Peyer's patch (tissue), 4 donors: ENCODE measurements around the gene DNAI1.

Experiments used
- CTCF ChIP-seq, 6 experiments: fragments of 450-650 bp in 4 of 6; fragments of 200-600 bp in 2 of 6; sonication (generic) in 1 of 6; IDR thresholded peaks; one replicate each; pipeline ENCODE4 v1.5.1; 2017 to 2019; ENCODE audit warnings: antibody characterized with exemption in 6 of 6, mild to moderate bottlenecking in 3 of 6, moderate library complexity in 1 of 6
- POLR2A ChIP-seq, 2 donors: fragments of 450-650 bp; IDR thresholded peaks; one replicate each; pipeline ENCODE4 v1.5.1; 2017; ENCODE audit warnings: antibody characterized with exemption in 2 of 2, mild to moderate bottlenecking in 2 of 2, moderate library complexity in 2 of 2

- no peak for TF ChIP-seq POLR2A (IDR thresholded peaks at IDR 0.05)
- no peak for TF ChIP-seq CTCF (IDR thresholded peaks at IDR 0.05)
Measured at GRCh38 chr9:34499076-34499475, 40.5 kb downstream of the DNAI1 start.
